Measurements from ENCODE around the gene THBS1.

Gene THBS1

DNA sequence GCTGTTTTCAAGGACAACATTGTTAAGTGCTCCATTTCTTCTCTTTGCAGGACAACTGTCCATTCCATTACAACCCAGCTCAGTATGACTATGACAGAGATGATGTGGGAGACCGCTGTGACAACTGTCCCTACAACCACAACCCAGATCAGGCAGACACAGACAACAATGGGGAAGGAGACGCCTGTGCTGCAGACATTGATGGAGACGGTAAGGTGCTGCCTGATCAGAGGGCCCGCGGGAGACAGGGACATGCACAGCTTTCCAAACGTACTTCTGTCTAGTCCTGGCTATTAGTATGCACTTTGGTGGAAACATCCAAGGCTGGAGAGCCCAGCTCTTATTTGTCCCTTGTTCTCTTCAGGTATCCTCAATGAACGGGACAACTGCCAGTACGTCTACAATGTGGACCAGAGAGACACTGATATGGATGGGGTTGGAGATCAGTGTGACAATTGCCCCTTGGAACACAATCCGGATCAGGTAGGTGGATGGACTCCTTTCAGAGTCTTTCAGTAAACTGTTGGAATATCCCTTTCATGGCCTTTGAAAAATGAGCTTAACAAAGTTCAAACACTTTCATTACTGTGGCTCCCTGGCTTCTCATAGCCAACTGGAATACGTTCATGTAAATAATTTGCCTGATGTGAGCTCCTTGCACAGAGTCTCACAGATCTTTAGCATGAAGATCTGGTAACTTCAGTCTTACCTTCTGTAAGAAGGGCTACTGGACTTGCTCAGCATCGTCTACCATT is 10.4 kb downstream of the THBS1 start:
- no peak overlapping the region for H3K9ac ChIP-seq (ENCODE audit: low read length)
- H3K36me3 ChIP-seq (ENCODE audit: insufficient read depth, low read length), result peaks cover 99% of the 10 kb centered on the region
- no peak overlapping the region for H3K27ac ChIP-seq (ENCODE audit: low read depth, low read length)
- H3K9me3 ChIP-seq (ENCODE audit: low read length), result no peaks in the 10 kb centered on the region
- peaks cover 44% of the 10 kb centered on the region for H3K4me1 ChIP-seq (ENCODE audit: insufficient read depth, low read length)
- no peaks in the 10 kb centered on the region for H3K27me3 ChIP-seq (ENCODE audit: control insufficient read depth in 1 of 2, insufficient read depth in 2 of 2, low read length in 2 of 2)
- no peak overlapping the region for H3K4me3 ChIP-seq (ENCODE audit: low read depth in 1 of 2, low read length in 2 of 2)

DNA sequence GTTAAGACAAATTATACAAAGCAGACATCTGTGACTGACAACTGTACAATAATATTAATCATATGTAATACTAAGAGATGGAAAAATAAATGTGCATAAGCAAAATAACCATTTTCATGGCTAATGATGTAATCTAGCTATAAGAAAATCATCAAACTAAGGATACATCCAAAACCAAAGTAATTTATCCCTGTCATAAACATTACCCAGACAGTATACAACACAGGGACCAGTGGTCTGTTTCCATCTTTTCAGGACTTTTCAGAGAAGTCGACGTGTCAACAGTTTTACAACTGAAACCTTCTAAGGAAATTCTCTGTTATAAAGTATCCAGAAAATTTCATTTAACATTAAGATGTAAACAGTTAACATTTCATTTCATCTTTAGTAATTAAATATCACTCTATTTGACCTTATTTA is 11.0 kb downstream of the THBS1 start:
- no peak overlapping the region for H3K4me3 ChIP-seq (ENCODE audit: low read depth in 1 of 2, low read length in 2 of 2)
- H3K4me1 ChIP-seq (ENCODE audit: insufficient read depth, low read length), result peaks cover 38% of the 10 kb centered on the region
- H3K9ac ChIP-seq (ENCODE audit: low read length), result no peak overlapping the region
- no peak overlapping the region for H3K27ac ChIP-seq (ENCODE audit: low read depth, low read length)
- H3K9me3 ChIP-seq (ENCODE audit: low read length), result no peaks in the 10 kb centered on the region
- no peaks in the 10 kb centered on the region for H3K27me3 ChIP-seq (ENCODE audit: control insufficient read depth in 1 of 2, insufficient read depth in 2 of 2, low read length in 2 of 2)
- H3K36me3 ChIP-seq (ENCODE audit: insufficient read depth, low read length), result peaks cover 99% of the 10 kb centered on the region

DNA sequence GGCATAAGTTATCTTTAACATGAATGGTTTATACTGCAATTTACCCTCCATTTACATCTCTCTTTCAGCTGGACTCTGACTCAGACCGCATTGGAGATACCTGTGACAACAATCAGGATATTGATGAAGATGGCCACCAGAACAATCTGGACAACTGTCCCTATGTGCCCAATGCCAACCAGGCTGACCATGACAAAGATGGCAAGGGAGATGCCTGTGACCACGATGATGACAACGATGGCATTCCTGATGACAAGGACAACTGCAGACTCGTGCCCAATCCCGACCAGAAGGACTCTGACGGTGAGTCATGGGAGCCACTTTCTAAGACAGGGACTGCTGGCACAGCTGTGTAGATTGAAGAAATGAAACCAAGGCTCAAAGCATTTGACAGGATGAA is 11.6 kb downstream of the THBS1 start:
- no peaks in the 10 kb centered on the region for H3K27me3 ChIP-seq (ENCODE audit: control insufficient read depth in 1 of 2, insufficient read depth in 2 of 2, low read length in 2 of 2)
- H3K4me3 ChIP-seq (ENCODE audit: low read depth in 1 of 2, low read length in 2 of 2), result no peak overlapping the region
- no peak overlapping the region for H3K9ac ChIP-seq (ENCODE audit: low read length)
- peaks cover 93% of the 10 kb centered on the region for H3K36me3 ChIP-seq (ENCODE audit: insufficient read depth, low read length)
- H3K9me3 ChIP-seq (ENCODE audit: low read length), result no peaks in the 10 kb centered on the region
- H3K4me1 ChIP-seq (ENCODE audit: insufficient read depth, low read length), result peaks cover 33% of the 10 kb centered on the region
- H3K27ac ChIP-seq (ENCODE audit: low read depth, low read length), result no peak overlapping the region

DNA sequence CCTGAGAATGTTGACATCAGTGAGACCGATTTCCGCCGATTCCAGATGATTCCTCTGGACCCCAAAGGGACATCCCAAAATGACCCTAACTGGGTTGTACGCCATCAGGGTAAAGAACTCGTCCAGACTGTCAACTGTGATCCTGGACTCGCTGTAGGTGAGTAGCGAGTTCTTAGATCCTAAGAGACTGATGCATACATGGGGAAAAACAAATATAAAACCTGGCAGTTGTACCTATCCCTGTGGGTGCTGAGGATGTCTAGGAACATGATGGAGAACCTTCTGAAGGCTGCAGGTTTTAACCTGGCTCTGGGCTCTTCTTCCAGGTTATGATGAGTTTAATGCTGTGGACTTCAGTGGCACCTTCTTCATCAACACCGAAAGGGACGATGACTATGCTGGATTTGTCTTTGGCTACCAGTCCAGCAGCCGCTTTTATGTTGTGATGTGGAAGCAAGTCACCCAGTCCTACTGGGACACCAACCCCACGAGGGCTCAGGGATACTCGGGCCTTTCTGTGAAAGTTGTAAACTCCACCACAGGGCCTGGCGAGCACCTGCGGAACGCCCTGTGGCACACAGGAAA is 12.3 kb downstream of the THBS1 start:
- Histone ChIP-seq H3K27ac (ENCODE audit: low read depth, low read length) (no peak overlapping the region), H3K36me3 (ENCODE audit: insufficient read depth, low read length) (peaks cover 86% of the 10 kb centered on the region), H3K9me3 (ENCODE audit: low read length) (no peaks in the 10 kb centered on the region), H3K4me3 (ENCODE audit: low read depth in 1 of 2, low read length in 2 of 2) (no peak overlapping the region), H3K9ac (ENCODE audit: low read length) (no peak overlapping the region), H3K27me3 (ENCODE audit: control insufficient read depth in 1 of 2, insufficient read depth in 2 of 2, low read length in 2 of 2) (no peaks in the 10 kb centered on the region), H3K4me1 (ENCODE audit: insufficient read depth, low read length) (peaks cover 27% of the 10 kb centered on the region)

DNA sequence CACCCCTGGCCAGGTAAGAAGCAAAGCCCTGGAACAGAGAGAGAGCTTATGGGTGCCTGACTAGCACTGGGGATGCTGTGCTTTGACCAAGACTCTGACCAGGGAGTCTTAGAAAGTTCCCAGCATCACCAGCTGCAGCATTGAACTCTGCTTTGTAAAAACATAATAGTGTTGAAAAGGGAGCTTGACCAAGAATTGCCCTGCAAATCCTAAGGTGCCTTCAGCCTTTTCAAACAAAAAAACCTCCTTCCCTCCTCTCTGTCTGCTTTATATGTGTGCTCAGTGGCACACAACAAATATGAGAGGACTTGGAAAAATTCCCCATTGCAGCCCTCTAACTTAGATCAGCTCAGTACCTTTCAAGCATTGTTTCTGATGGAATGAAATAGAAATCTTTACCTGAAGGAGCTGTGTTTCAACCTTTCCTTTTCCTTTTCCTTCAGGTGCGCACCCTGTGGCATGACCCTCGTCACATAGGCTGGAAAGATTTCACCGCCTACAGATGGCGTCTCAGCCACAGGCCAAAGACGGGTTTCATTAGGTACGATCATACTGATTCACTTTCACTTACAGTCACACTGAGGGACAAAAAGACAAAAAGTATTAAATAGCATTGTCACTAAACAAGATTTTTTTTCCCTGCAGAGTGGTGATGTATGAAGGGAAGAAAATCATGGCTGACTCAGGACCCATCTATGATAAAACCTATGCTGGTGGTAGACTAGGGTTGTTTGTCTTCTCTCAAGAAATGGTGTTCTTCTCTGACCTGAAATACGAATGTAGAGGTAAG is 13.0 kb downstream of the THBS1 start:
- Histone ChIP-seq H3K27ac (ENCODE audit: low read depth, low read length) (no peak overlapping the region), H3K9ac (ENCODE audit: low read length) (no peak overlapping the region), H3K27me3 (ENCODE audit: control insufficient read depth in 1 of 2, insufficient read depth in 2 of 2, low read length in 2 of 2) (no peaks in the 10 kb centered on the region), H3K9me3 (ENCODE audit: low read length) (no peaks in the 10 kb centered on the region), H3K4me3 (ENCODE audit: low read depth in 1 of 2, low read length in 2 of 2) (no peak overlapping the region), H3K4me1 (ENCODE audit: insufficient read depth, low read length) (peaks cover 24% of the 10 kb centered on the region), H3K36me3 (ENCODE audit: insufficient read depth, low read length) (peaks cover 79% of the 10 kb centered on the region)

DNA sequence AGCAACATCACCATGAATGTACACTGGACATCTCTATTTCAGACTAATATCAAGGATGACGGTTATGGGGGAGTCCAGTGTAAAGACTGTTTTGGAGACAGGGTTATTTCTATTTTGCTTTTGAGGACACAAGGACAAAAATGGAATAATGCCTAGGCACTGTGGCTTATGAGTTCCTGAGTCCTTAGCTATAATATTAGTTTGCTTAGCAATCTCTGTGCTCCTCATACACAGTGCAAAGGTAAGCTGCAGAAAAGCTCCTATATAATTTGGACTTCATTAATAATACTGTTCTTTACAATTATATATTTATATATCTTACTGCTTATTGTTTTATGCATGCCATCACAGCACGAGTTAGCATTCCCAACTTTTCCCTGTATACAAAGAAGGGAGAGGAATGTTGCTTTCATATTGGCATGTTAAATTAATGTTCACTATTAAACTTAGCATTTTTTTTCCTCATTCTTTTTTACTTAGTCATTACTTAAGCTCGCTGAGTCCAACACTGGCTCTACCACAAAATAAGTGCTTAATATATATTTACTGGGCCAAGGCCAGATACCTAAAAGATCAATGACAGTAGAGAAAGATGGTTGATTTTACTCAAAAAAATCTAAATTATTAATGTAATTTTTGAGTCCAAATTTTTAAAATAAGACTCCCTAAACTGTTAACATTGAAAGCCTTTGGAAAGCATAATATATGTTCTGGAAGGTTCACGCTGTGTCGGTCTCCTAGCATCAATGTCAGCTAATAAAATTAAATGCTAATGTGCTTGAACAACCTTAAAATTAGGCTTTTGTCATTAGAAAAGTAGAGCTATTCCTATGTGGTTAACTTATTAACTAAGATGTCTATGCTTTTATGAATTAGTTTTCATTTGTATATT is 13.8 kb downstream of the THBS1 start:
- Histone ChIP-seq H3K27ac (ENCODE audit: low read depth, low read length) (no peak overlapping the region), H3K9me3 (ENCODE audit: low read length) (no peaks in the 10 kb centered on the region), H3K9ac (ENCODE audit: low read length) (no peak overlapping the region), H3K36me3 (ENCODE audit: insufficient read depth, low read length) (peaks cover 71% of the 10 kb centered on the region), H3K4me1 (ENCODE audit: insufficient read depth, low read length) (peaks cover 28% of the 10 kb centered on the region), H3K27me3 (ENCODE audit: control insufficient read depth in 1 of 2, insufficient read depth in 2 of 2, low read length in 2 of 2) (no peaks in the 10 kb centered on the region), H3K4me3 (ENCODE audit: low read depth in 1 of 2, low read length in 2 of 2) (no peak overlapping the region)

DNA sequence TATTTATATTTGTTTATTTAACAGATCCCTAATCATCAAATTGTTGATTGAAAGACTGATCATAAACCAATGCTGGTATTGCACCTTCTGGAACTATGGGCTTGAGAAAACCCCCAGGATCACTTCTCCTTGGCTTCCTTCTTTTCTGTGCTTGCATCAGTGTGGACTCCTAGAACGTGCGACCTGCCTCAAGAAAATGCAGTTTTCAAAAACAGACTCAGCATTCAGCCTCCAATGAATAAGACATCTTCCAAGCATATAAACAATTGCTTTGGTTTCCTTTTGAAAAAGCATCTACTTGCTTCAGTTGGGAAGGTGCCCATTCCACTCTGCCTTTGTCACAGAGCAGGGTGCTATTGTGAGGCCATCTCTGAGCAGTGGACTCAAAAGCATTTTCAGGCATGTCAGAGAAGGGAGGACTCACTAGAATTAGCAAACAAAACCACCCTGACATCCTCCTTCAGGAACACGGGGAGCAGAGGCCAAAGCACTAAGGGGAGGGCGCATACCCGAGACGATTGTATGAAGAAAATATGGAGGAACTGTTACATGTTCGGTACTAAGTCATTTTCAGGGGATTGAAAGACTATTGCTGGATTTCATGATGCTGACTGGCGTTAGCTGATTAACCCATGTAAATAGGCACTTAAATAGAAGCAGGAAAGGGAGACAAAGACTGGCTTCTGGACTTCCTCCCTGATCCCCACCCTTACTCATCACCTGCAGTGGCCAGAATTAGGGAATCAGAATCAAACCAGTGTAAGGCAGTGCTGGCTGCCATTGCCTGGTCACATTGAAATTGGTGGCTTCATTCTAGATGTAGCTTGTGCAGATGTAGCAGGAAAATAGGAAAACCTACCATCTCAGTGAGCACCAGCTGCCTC is 14.7 kb downstream of the THBS1 start:
- H3K4me3 ChIP-seq (ENCODE audit: low read depth in 1 of 2, low read length in 2 of 2), result no peak overlapping the region
- H3K9ac ChIP-seq (ENCODE audit: low read length), result no peak overlapping the region
- peaks cover 62% of the 10 kb centered on the region for H3K36me3 ChIP-seq (ENCODE audit: insufficient read depth, low read length)
- no peak overlapping the region for H3K27ac ChIP-seq (ENCODE audit: low read depth, low read length)
- H3K27me3 ChIP-seq (ENCODE audit: control insufficient read depth in 1 of 2, insufficient read depth in 2 of 2, low read length in 2 of 2), result no peaks in the 10 kb centered on the region
- H3K9me3 ChIP-seq (ENCODE audit: low read length), result no peaks in the 10 kb centered on the region
- H3K4me1 ChIP-seq (ENCODE audit: insufficient read depth, low read length), result peaks cover 29% of the 10 kb centered on the region

DNA sequence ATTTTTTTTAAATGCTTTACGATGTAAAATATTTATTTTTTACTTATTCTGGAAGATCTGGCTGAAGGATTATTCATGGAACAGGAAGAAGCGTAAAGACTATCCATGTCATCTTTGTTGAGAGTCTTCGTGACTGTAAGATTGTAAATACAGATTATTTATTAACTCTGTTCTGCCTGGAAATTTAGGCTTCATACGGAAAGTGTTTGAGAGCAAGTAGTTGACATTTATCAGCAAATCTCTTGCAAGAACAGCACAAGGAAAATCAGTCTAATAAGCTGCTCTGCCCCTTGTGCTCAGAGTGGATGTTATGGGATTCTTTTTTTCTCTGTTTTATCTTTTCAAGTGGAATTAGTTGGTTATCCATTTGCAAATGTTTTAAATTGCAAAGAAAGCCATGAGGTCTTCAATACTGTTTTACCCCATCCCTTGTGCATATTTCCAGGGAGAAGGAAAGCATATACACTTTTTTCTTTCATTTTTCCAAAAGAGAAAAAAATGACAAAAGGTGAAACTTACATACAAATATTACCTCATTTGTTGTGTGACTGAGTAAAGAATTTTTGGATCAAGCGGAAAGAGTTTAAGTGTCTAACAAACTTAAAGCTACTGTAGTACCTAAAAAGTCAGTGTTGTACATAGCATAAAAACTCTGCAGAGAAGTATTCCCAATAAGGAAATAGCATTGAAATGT is 15.6 kb downstream of the THBS1 start:
- Histone ChIP-seq H3K27me3 (ENCODE audit: control insufficient read depth in 1 of 2, insufficient read depth in 2 of 2, low read length in 2 of 2) (no peaks in the 10 kb centered on the region), H3K9ac (ENCODE audit: low read length) (no peak overlapping the region), H3K36me3 (ENCODE audit: insufficient read depth, low read length) (peaks cover 53% of the 10 kb centered on the region), H3K4me1 (ENCODE audit: insufficient read depth, low read length) (peaks cover 25% of the 10 kb centered on the region), H3K9me3 (ENCODE audit: low read length) (no peaks in the 10 kb centered on the region), H3K27ac (ENCODE audit: low read depth, low read length) (no peak overlapping the region), H3K4me3 (ENCODE audit: low read depth in 1 of 2, low read length in 2 of 2) (no peak overlapping the region)

DNA sequence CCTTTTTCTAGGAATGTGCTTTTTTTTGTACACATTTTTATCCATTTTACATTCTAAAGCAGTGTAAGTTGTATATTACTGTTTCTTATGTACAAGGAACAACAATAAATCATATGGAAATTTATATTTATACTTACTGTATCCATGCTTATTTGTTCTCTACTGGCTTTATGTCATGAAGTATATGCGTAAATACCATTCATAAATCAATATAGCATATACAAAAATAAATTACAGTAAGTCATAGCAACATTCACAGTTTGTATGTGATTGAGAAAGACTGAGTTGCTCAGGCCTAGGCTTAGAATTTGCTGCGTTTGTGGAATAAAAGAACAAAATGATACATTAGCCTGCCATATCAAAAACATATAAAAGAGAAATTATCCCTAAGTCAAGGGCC is 16.5 kb downstream of the THBS1 start:
- Histone ChIP-seq H3K27me3 (ENCODE audit: control insufficient read depth in 1 of 2, insufficient read depth in 2 of 2, low read length in 2 of 2) (no peaks in the 10 kb centered on the region), H3K9ac (ENCODE audit: low read length) (no peak overlapping the region), H3K27ac (ENCODE audit: low read depth, low read length) (no peak overlapping the region), H3K9me3 (ENCODE audit: low read length) (no peaks in the 10 kb centered on the region), H3K4me1 (ENCODE audit: insufficient read depth, low read length) (peaks cover 23% of the 10 kb centered on the region), H3K4me3 (ENCODE audit: low read depth in 1 of 2, low read length in 2 of 2) (no peak overlapping the region), H3K36me3 (ENCODE audit: insufficient read depth, low read length) (peaks cover 44% of the 10 kb centered on the region)

DNA sequence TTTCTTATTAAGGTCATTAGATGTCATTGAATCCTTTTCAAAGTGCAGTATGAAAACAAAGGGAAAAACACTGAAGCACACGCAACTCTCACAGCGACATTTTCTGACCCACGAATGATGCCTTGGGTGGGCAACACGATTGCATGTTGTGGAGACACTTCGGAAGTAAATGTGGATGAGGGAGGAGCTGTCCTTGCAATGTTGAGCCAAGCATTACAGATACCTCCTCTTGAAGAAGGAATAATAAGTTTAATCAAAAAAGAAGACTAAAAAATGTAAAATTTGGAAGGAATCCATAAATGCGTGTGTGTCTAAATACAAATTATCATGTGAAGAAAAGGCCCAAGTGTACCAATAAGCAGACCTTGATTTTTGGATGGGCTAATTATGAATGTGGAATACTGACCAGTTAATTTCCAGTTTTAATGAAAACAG is 16.9 kb downstream of the THBS1 start:
- Histone ChIP-seq H3K27me3 (ENCODE audit: control insufficient read depth in 1 of 2, insufficient read depth in 2 of 2, low read length in 2 of 2) (no peaks in the 10 kb centered on the region), H3K4me1 (ENCODE audit: insufficient read depth, low read length) (peaks cover 23% of the 10 kb centered on the region), H3K4me3 (ENCODE audit: low read depth in 1 of 2, low read length in 2 of 2) (no peak overlapping the region), H3K27ac (ENCODE audit: low read depth, low read length) (no peak overlapping the region), H3K36me3 (ENCODE audit: insufficient read depth, low read length) (peaks cover 40% of the 10 kb centered on the region), H3K9me3 (ENCODE audit: low read length) (no peaks in the 10 kb centered on the region), H3K9ac (ENCODE audit: low read length) (no peak overlapping the region)

Measured in muscle layer of colon (tissue), 2 donors.